GM12892 (cell line): Measurements from ENCODE around the gene PRPF8.

Source experiments
- POLR2A ChIP-seq: IDR thresholded peaks from 2 replicates; pipeline ENCODE4 v1.6.1; 2011; ENCODE audit warnings: low read depth, low read length, control low read depth
- POLR2AphosphoS5 ChIP-seq: IDR thresholded peaks from 2 replicates; pipeline ENCODE4 v1.6.1; 2011; ENCODE audit warnings: low read depth, low read length, control low read depth
- TAF1 ChIP-seq: IDR thresholded peaks from 2 replicates; pipeline ENCODE4 v1.6.1; 2011; ENCODE audit warnings: low read depth, mild to moderate bottlenecking, control low read depth, low read length, borderline replicate concordance

- TF ChIP-seq POLR2AphosphoS5, result no peak
- no peak for TF ChIP-seq POLR2A
- no peak for TF ChIP-seq TAF1
Observed at GRCh38 chr17:1608676-1609075, 76.0 kb downstream of the PRPF8 start.
